T-helper 2 cell treated with Interferon-gamma antibody and Interleukin-4, amounts not matched to agents 100 ng/mL and 5 ng/mL, for 36 hours (primary cell): ENCODE data around the gene ITGA11. TPM values are rescaled to one million over a fixed set of nuclear protein-coding genes. Genes with fewer than 3 reads are reported as not detected.

Experiments
- intact Hi-C: fragments of 100-400 bp; cut with micrococcal nuclease; formaldehyde crosslinking; loops from one replicate; pipeline ENCODE4 v1.15.1; 2023
- total RNA-seq: library from RNA; stranded (reverse); gene quantifications from 2 replicates; pipeline ENCODE4 v1.2.3, GENCODE V29; 2022

ITGA11 gene
- 0.64 and 1.0 TPM in 2 replicates for total RNA-seq

GRCh38 chr15:68431792-68432401 is at the start of gene ITGA11:
ITGA11 (minus strand) TSS chr15:68432163; CDS start chr15:68432066, 97 bp downstream.
- intact Hi-C loops = no loop called here

- intact Hi-C loops = no loop called here
Measured at GRCh38 chr15:68481321-68481720, 49.4 kb upstream of the ITGA11 start.

GRCh38 chr15:68480296-68480695 is 48.3 kb upstream of the ITGA11 start:
- intact Hi-C loops = no loop called here

- intact Hi-C loops = no loop called here
Measured at GRCh38 chr15:68479870-68480269, 47.9 kb upstream of the ITGA11 start.

GRCh38 chr15:68479406-68479805 is 47.4 kb upstream of the ITGA11 start:
- intact Hi-C loops = no loop called here

- intact Hi-C loops = no loop called here
Measured at GRCh38 chr15:68478853-68479252, 46.9 kb upstream of the ITGA11 start.

GRCh38 chr15:68475449-68475848 is 43.5 kb upstream of the ITGA11 start:
- intact Hi-C loops = no loop called here

- intact Hi-C loops = no loop called here
Measured at GRCh38 chr15:68471541-68471940, 39.6 kb upstream of the ITGA11 start.

GRCh38 chr15:68470976-68471375 is 39.0 kb upstream of the ITGA11 start:
- intact Hi-C loops = no loop called here

GRCh38 chr15:68470049-68470742 is 38.2 kb upstream of the ITGA11 start:
- intact Hi-C loops = no loop called here

- intact Hi-C loops = no loop called here
Measured at GRCh38 chr15:68469162-68470048, 37.4 kb upstream of the ITGA11 start.

GRCh38 chr15:68466876-68467275 is 34.9 kb upstream of the ITGA11 start:
- intact Hi-C loops = no loop called here

GRCh38 chr15:68465861-68466560 is 34.0 kb upstream of the ITGA11 start:
- intact Hi-C loops = no loop called here

GRCh38 chr15:68464448-68465090 is 32.6 kb upstream of the ITGA11 start:
- intact Hi-C loops = no loop called here

GRCh38 chr15:68463996-68464395 is 32.0 kb upstream of the ITGA11 start:
- intact Hi-C loops = no loop called here

GRCh38 chr15:68463444-68463843 is 31.5 kb upstream of the ITGA11 start:
- intact Hi-C loops = no loop called here

GRCh38 chr15:68460166-68460565 is 28.2 kb upstream of the ITGA11 start:
- intact Hi-C loops = no loop called here

GRCh38 chr15:68450192-68450591 is 18.2 kb upstream of the ITGA11 start:
- intact Hi-C loops = no loop called here

- intact Hi-C loops = no loop called here
Measured at GRCh38 chr15:68449389-68449788, 17.4 kb upstream of the ITGA11 start.

- intact Hi-C loops = no loop called here
Measured at GRCh38 chr15:68447976-68448755, 16.2 kb upstream of the ITGA11 start.
